Heart left ventricle (tissue), 16 donors: ENCODE measurements around the gene PTPRU. TPM values are rescaled to one million over a fixed set of nuclear protein-coding genes. Genes with fewer than 3 reads are reported as not detected.

ENCODE experiments used
- ATAC-seq, 4 donors: fragments of 200-7000 bp; cut with Tn5 transposase; one replicate each; pipeline ENCODE4 v1.9.1; 2020 to 2022; ENCODE audit warnings: moderate library complexity in 4 of 4, mild to moderate bottlenecking in 3 of 4, moderate number of reproducible peaks in 1 of 4
- DNase-seq, 5 donors: peaks; one replicate each; pipeline ENCODE4 v3.0.0-alpha.2; 2020
- H3K27ac ChIP-seq, 12 donors: fragments of 200-600 bp; sonication (generic) in 4 of 12; one replicate each; pipeline versions ENCODE4 v1.5.0 to v1.8.0; 2016 to 2022; ENCODE audit warnings: mild to moderate bottlenecking in 2 of 12
- H3K27me3 ChIP-seq, 9 donors: fragments of 200-600 bp; sonication (generic) in 2 of 9; one replicate each; pipeline versions ENCODE4 v1.5.1 to v1.8.0; 2016 to 2022; ENCODE audit warnings: mild to moderate bottlenecking in 3 of 9
- H3K36me3 ChIP-seq, 9 donors: fragments of 200-600 bp; sonication (generic) in 2 of 9; one replicate each; pipeline versions ENCODE4 v1.5.0 to v1.8.0; 2018 to 2022; ENCODE audit warnings: mild to moderate bottlenecking in 2 of 9
- H3K4me1 ChIP-seq, 12 donors: fragments of 200-600 bp; sonication (generic) in 4 of 12; one replicate each; pipeline versions ENCODE4 v1.5.0 to v1.8.0; 2016 to 2022; ENCODE audit warnings: mild to moderate bottlenecking in 3 of 12
- H3K4me3 ChIP-seq, 12 donors: fragments of 200-600 bp; sonication (generic) in 4 of 12; one replicate each; pipeline versions ENCODE4 v1.5.0 to v1.8.0; 2017 to 2022; ENCODE audit warnings: mild to moderate bottlenecking in 9 of 12, moderate library complexity in 4 of 12
- H3K9me3 ChIP-seq, 12 donors: fragments of 200-600 bp; sonication (generic) in 4 of 12; one replicate each; pipeline versions ENCODE4 v1.5.0 to v1.8.0; 2016 to 2022; ENCODE audit warnings: mild to moderate bottlenecking in 1 of 12
- CTCF ChIP-seq, 12 donors: fragments of 200-600 bp; sonication (generic) in 4 of 12; IDR thresholded peaks; one replicate each; pipeline versions ENCODE4 v1.5.0 to v1.8.0; 2018 to 2022; ENCODE audit warnings: antibody characterized with exemption in 12 of 12, mild to moderate bottlenecking in 5 of 12
- POLR2A ChIP-seq, 2 donors: fragments of 450-650 bp; IDR thresholded peaks; one replicate each; pipeline ENCODE4 v1.6.1; 2017; ENCODE audit warnings: antibody characterized with exemption in 2 of 2, mild to moderate bottlenecking in 2 of 2, moderate library complexity in 2 of 2
- WGBS, 4 donors: extraction: QIAGEN DNeasy Blood & Tissue Kit in 2 of 4; methylation state at CpG; one replicate each; pipeline versions ENCODE4 v1.1.5 to v1.1.7; 2013 to 2018; 5-methylcytosine and 5-hydroxymethylcytosine counted together
- intact Hi-C, 10 donors: fragments of 100-400 bp; cut with DNase I; formaldehyde crosslinking; loops; one replicate each; pipeline versions ENCODE4 v1.11.1 to v1.14.2; 2022
- polyA plus RNA-seq, 2 donors: library from polyadenylated mRNA; stranded (reverse); fragments of 200-250 nt; gene quantifications; one replicate each; pipeline ENCODE4 v1.2.3, GENCODE V29; 2013
- total RNA-seq, 9 donors: library from RNA; depleted of rRNA in 2 of 9; stranded (reverse); fragments of >200 nt in 2 of 9; fragmentation: NEBNext Ultra II Directional in 3 of 9; extraction: Animal tissue kit (Norgen Biotek cat#: 25700) in 3 of 9; gene quantifications; one replicate each; pipeline versions ENCODE4 v1.1.0 to v1.2.4, GENCODE V29; 2016 to 2023
- donor health status: ischemic (EF 13 %, LVEDD 7.1; RV severe dilation, severe dysfunction).
- donor health status: healthy with polysubstance abuse.
- donor health status: DM: no; HTN: yes; CAD: no.
- donor health status: DM: no; HTN: no; CAD: no.
- donor health status: ischemic (EF 25% LVEDD 6.9; RV normal size, moderate dysfunction).
- donor health status: ischemic (EF 25% LVEDD 5.7; RV mildly dilated, moderate dysfunction).
- donor health status: healthy.
- donor health status: DM: yes; HTN: yes; CAD: no.
- donor health status: ischemic (EF 35%, LVEDD 5.7; RV mildly dilated, moderate dysfunction).
- donor health status: nonischemic (EF 11% LVEDD 7.7; RV severe dilation, severe dysfunction).
- donor health status: DM: yes; HTN: yes; CAD: no.
- donor health status: PGD.
- donor health status: ischemic (EF 29% LVEDD 5.4; RV normal size, mild dysfunction).
- donor health status: nonischemic (EF 23%, LVEDD 6.1; RV moderate dilation, normal function).

The PTPRU gene
- total and polyA plus RNA-seq, 11 donors, result 7.1 to 59.9 (median 16.2) TPM

GRCh38 chr1:29332204-29332603 is 95.9 kb downstream of the PTPRU start:
- 46 to 55% (median 49%) methylated on average over 6 of the region's 6 CpGs for WGBS, 4 donors
- DNase-seq, result no peak
- TF ChIP-seq POLR2A (IDR thresholded peaks at IDR 0.05) (no peak), CTCF (IDR thresholded peaks at IDR 0.05) (peak in 4 of 12 donors; percentile 19 to 28 (median 22))
- Histone ChIP-seq H3K36me3 (no peaks in the 10 kb centered on the region), H3K4me3 (no peak overlapping the region), H3K27ac (no peak overlapping the region), H3K9me3 (no peaks in the 10 kb centered on the region), H3K27me3 (peaks cover 0 to 18% (median 0%) of the 10 kb centered on the region in 9 donors), H3K4me1 (no peaks in the 10 kb centered on the region)
- ATAC-seq, result no peak
- intact Hi-C loops, result loop anchor here in 1 of 10 donors (10.0 kb wide), 1 partner anchor 87 kb away; no protein-coding TSS in a partner anchor

DNA sequence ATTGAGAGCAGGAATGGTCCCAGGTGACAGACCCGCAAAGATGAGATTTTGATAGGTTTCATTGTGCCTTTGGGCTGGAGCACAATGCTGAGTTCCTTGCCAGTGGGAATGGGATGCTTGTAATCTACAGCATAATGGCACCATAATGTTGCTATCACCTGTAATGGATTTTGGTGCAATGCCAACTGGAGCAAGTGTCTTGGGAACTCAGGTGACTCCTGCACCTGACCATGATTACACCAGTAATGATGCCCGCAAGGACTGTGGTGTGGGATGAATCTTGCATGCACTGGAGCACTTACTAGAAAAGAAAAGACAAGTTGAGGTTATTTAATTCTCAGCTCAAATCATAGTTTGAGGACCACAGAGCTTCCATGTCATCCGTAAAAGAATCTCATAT is 96.7 kb downstream of the PTPRU start:
- intact Hi-C loops, result loop anchor here in 1 of 10 donors (10.0 kb wide), 1 partner anchor 88 kb away; no protein-coding TSS in a partner anchor
- Histone ChIP-seq H3K4me3 (no peak overlapping the region), H3K4me1 (no peaks in the 10 kb centered on the region), H3K27me3 (peaks cover 0 to 26% (median 0%) of the 10 kb centered on the region in 9 donors), H3K36me3 (no peaks in the 10 kb centered on the region), H3K9me3 (no peaks in the 10 kb centered on the region), H3K27ac (no peak overlapping the region)
- DNase-seq (no peak), ATAC-seq (no peak)
- no peak for TF ChIP-seq POLR2A (IDR thresholded peaks at IDR 0.05)
- TF ChIP-seq CTCF (IDR thresholded peaks at IDR 0.05), result no peak
- WGBS, 4 donors, result 82 to 95% (median 92%) methylated on average over 3 of the region's 3 CpGs

- H3K9me3 ChIP-seq, result no peaks in the 10 kb centered on the region
- H3K27me3 ChIP-seq, result peaks cover 0 to 32% (median 3%) of the 10 kb centered on the region in 9 donors
- intact Hi-C loops, result loop anchor here in 1 of 10 donors (10.0 kb wide), 1 partner anchor 91 kb away; no protein-coding TSS in a partner anchor
- no peak overlapping the region for H3K27ac ChIP-seq
- H3K4me1 ChIP-seq, result no peaks in the 10 kb centered on the region
- no peaks in the 10 kb centered on the region for H3K36me3 ChIP-seq
- no peak for TF ChIP-seq CTCF (IDR thresholded peaks at IDR 0.05)
- no peak for TF ChIP-seq POLR2A (IDR thresholded peaks at IDR 0.05)
- H3K4me3 ChIP-seq, result no peak overlapping the region
- DNase-seq (no peak), ATAC-seq (no peak)
Measured at GRCh38 chr1:29335573-29335972, 99.3 kb downstream of the PTPRU start.

DNA sequence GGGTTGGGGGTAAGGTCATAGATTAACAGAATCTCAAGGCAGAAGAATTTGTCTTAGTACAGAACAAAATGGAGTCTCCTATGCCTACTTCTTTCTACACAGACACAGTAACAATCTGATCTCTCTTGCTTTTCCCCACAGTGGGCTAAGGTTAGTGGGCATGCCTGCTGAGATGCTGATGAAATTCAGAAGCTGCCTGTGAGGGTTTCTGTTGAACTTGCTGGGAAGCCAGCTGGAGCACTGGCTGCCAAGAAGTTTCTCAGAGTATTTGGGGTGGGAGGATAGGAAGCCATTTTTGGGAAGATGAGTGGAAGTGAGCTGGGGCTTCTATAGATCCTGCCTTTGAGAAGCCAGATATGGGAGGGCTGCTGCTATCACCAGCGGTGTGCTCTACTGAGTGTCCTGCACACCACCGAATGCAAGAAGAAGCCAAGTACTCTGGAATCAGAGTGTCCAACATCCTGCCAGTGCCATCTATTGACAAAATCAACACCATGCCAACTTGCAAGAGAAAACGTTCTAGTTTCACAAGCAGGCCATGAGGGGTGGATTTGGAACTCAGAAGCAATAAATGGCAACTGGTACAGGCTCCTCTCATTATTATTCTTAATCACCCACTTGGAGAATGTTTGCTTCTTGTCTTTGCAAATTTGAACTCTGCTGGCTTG is 102.7 kb downstream of the PTPRU start:
- no peak overlapping the region for H3K4me3 ChIP-seq
- DNase-seq (no peak), ATAC-seq (no peak)
- no peaks in the 10 kb centered on the region for H3K4me1 ChIP-seq
- TF ChIP-seq POLR2A (IDR thresholded peaks at IDR 0.05), result no peak
- no peak for TF ChIP-seq CTCF (IDR thresholded peaks at IDR 0.05)
- WGBS, 4 donors, result 29 to 48% (median 37%) methylated on average over 3 of the region's 3 CpGs
- no peaks in the 10 kb centered on the region for H3K9me3 ChIP-seq
- H3K36me3 ChIP-seq, result no peaks in the 10 kb centered on the region
- H3K27ac ChIP-seq, result no peak overlapping the region
- intact Hi-C loops, result loop anchor here in 1 of 10 donors (10.0 kb wide), 1 partner anchor 94 kb away; no protein-coding TSS in a partner anchor
- H3K27me3 ChIP-seq, result peaks cover 0 to 52% (median 14%) of the 10 kb centered on the region in 9 donors
